IMR-90 (cell line): ENCODE results near the gene FSTL5. TPM values are rescaled to one million over a fixed set of nuclear protein-coding genes. Genes with fewer than 3 reads are reported as not detected.

Source experiments
- ATAC-seq: fragments of 200-7000 bp; cut with Tn5 transposase; 2 replicates; pipeline ENCODE4 v1.9.1; 2020; ENCODE audit warnings: low read depth, mild to moderate bottlenecking, moderate library complexity
- BruUV-seq: library from RNA; stranded (reverse); fragments of 400-500 nt; replicated peaks from 2 replicates; lab custom pipeline; 2021; lab: Mats Ljungman, UMichigan
- CTCF ChIA-PET: fragments of 300-600 bp; formaldehyde crosslinking; extraction: SDS; loops from one replicate; lab custom pipeline; 2021; ENCODE audit warnings: antibody characterized with exemption; lab: Yijun Ruan, JAX
- POLR2A ChIA-PET: fragments of 300-600 bp; sonication (Branson Sonifier 250); formaldehyde crosslinking; loops from one replicate; lab custom pipeline; 2022; ENCODE audit warnings: antibody characterized with exemption; ENCODE audit not compliant: unreplicated experiment; lab: Charles Lee
- DNase-seq: peaks from one replicate; pipeline ENCODE4 v3.0.0; 2013
- H2AFZ ChIP-seq: replicated peaks from 2 replicates; pipeline ENCODE3; 2013; ENCODE audit warnings: low read length, mild to moderate bottlenecking; ENCODE audit not compliant: poor library complexity
- H2AK5ac ChIP-seq: 2 replicates; pipeline ENCODE4 v1.6.1; 2013; ENCODE audit warnings: low read depth, low read length, inconsistent platforms
- H2AK9ac ChIP-seq: replicated peaks from 2 replicates; pipeline ENCODE3; 2013; ENCODE audit warnings: mild to moderate bottlenecking, low read depth, low read length, moderate library complexity; ENCODE audit not compliant: poor library complexity
- H2BK120ac ChIP-seq: 2 replicates; pipeline ENCODE4 v1.6.1; 2013; ENCODE audit warnings: low read depth, low read length, inconsistent platforms
- H2BK15ac ChIP-seq: 3 replicates; pipeline ENCODE4 v1.6.1; 2013; ENCODE audit warnings: low read depth, low read length, inconsistent platforms
- H2BK20ac ChIP-seq: 2 replicates; pipeline ENCODE4 v1.6.1; 2013; ENCODE audit warnings: low read depth, mild to moderate bottlenecking, inconsistent platforms, low read length, moderate library complexity
- H2BK5ac ChIP-seq: 2 replicates; pipeline ENCODE4 v1.6.1; 2013; ENCODE audit warnings: mild to moderate bottlenecking, low read depth, low read length, inconsistent platforms; ENCODE audit not compliant: poor library complexity, severe bottlenecking
- H3K14ac ChIP-seq: replicated peaks from 2 replicates; pipeline ENCODE4 v1.6.1; 2013; ENCODE audit warnings: low read depth, low read length, inconsistent platforms
- H3K18ac ChIP-seq: 2 replicates; pipeline ENCODE4 v1.6.1; 2013; ENCODE audit warnings: low read depth, low read length, control low read depth
- H3K23ac ChIP-seq: 2 replicates; pipeline ENCODE4 v1.6.1; 2013; ENCODE audit warnings: low read depth, low read length, inconsistent platforms
- H3K27ac ChIP-seq: 2 replicates; pipeline ENCODE4 v1.5.1; 2013; ENCODE audit warnings: mild to moderate bottlenecking, control low read depth, low read length; ENCODE audit not compliant: insufficient read depth
- H3K27me3 ChIP-seq: 2 replicates; pipeline ENCODE4 v1.6.1; 2013; ENCODE audit warnings: low read length; ENCODE audit not compliant: control insufficient read depth, insufficient read depth
- H3K36me3 ChIP-seq: 2 replicates; pipeline ENCODE4 v1.6.1; 2013; ENCODE audit warnings: low read length, mixed read lengths; ENCODE audit not compliant: control insufficient read depth, insufficient read depth
- H3K4ac ChIP-seq: 2 replicates; pipeline ENCODE4 v1.6.1; 2013; ENCODE audit warnings: low read depth, low read length, inconsistent platforms
- H3K4me1 ChIP-seq: 2 replicates; pipeline ENCODE4 v1.6.1; 2013; ENCODE audit warnings: low read length, mixed read lengths; ENCODE audit not compliant: control insufficient read depth, insufficient read depth
- H3K4me2 ChIP-seq: 2 replicates; pipeline ENCODE4 v1.6.1; 2013; ENCODE audit warnings: low read depth, mild to moderate bottlenecking, control low read depth, low read length, moderate library complexity
- H3K4me3 ChIP-seq: 2 replicates; pipeline ENCODE4 v1.5.1; 2013; ENCODE audit warnings: low read depth, mild to moderate bottlenecking, control low read depth, low read length, moderate library complexity; ENCODE audit not compliant: insufficient read depth
- H3K56ac ChIP-seq: 2 replicates; pipeline ENCODE4 v1.6.1; 2013; ENCODE audit warnings: low read length, inconsistent platforms; ENCODE audit not compliant: insufficient read depth; ENCODE audit errors: extremely low read depth
- H3K79me1 ChIP-seq, 2 experiments: 2 replicates each; pipeline ENCODE4 v1.6.1; 2013; ENCODE audit warnings: low read length in 2 of 2, inconsistent platforms in 1 of 2, low read depth in 1 of 2
- H3K9ac ChIP-seq: 2 replicates; pipeline ENCODE4 v1.6.1; 2013; ENCODE audit warnings: low read depth, low read length, control low read depth
- H3K9me1 ChIP-seq: 2 replicates; pipeline ENCODE4 v1.6.1; 2013; ENCODE audit warnings: low read length, inconsistent platforms; ENCODE audit not compliant: insufficient read depth
- H3K9me3 ChIP-seq: 2 replicates; pipeline ENCODE4 v1.6.1; 2013; ENCODE audit warnings: low read length; ENCODE audit not compliant: control insufficient read depth, insufficient read depth
- H4K20me1 ChIP-seq: 2 replicates; pipeline ENCODE4 v1.6.1; 2013; ENCODE audit warnings: low read length, inconsistent platforms; ENCODE audit not compliant: insufficient read depth
- H4K5ac ChIP-seq: 2 replicates; pipeline ENCODE4 v1.6.1; 2013; ENCODE audit warnings: mild to moderate bottlenecking, low read depth, low read length, control low read depth
- H4K8ac ChIP-seq, 2 experiments: 2 replicates each; pipeline ENCODE4 v1.6.1; 2013; ENCODE audit warnings: low read depth in 2 of 2, low read length in 2 of 2, control low read depth in 1 of 2, inconsistent platforms in 1 of 2
- H4K91ac ChIP-seq: 2 replicates; pipeline ENCODE4 v1.6.1; 2013; ENCODE audit warnings: low read depth, low read length, inconsistent platforms; ENCODE audit not compliant: insufficient read depth
- BHLHE40 ChIP-seq: fragments of 150-350 bp; IDR thresholded peaks from 2 replicates; pipeline ENCODE4 v1.6.1; 2016; ENCODE audit warnings: mild to moderate bottlenecking, low read depth, low read length
- MAFK ChIP-seq: IDR thresholded peaks from 2 replicates; pipeline ENCODE4 v1.6.1; 2012; ENCODE audit warnings: low read depth, low read length, improper control_type of control experiment
- POLR2A ChIP-seq: IDR thresholded peaks from 2 replicates; pipeline ENCODE4 v1.6.1; 2012; ENCODE audit warnings: mild to moderate bottlenecking, low read depth, low read length
- RCOR1 ChIP-seq: IDR thresholded peaks from 2 replicates; pipeline ENCODE4 v1.6.1; 2012; ENCODE audit warnings: mild to moderate bottlenecking, low read length, improper control_type of control experiment; ENCODE audit not compliant: insufficient replicate concordance
- RFX5 ChIP-seq: IDR thresholded peaks from 2 replicates; pipeline ENCODE4 v1.8.0; 2012; ENCODE audit warnings: low read depth, mild to moderate bottlenecking, low read length, moderate library complexity
- WGBS, 2 experiments: methylation state at CpG; one replicate each; pipeline versions ENCODE4 v1.1.5 to v1.1.7; 2013; ENCODE audit warnings: missing lambda C conversion rate in 2 of 2; ENCODE audit not compliant: insufficient read length in 1 of 2; ENCODE audit errors: extremely low coverage in 2 of 2; 5-methylcytosine and 5-hydroxymethylcytosine counted together
- dilution Hi-C: fragments of 300-500 bp; cut with HindIII; formaldehyde crosslinking; loops from one replicate; pipeline ENCODE4 v1.14.3; 2018; ENCODE audit warnings: low sequenced_read_pairs; ENCODE audit not compliant: unreplicated experiment
- in situ Hi-C: fragments of 300-500 bp; cut with MboI; formaldehyde crosslinking; loops from 3 replicates; pipeline ENCODE4 v1.14.3; 2019; ENCODE audit warnings: low sequenced_read_pairs, inconsistent platforms, mixed read lengths
- intact Hi-C: fragments of 100-400 bp; cut with micrococcal nuclease; formaldehyde crosslinking; loops from 2 replicates; pipeline ENCODE4 v1.10.0; 2022
- polyA plus RNA-seq, 3 experiments: library from polyadenylated mRNA; depleted of rRNA; stranded (reverse); fragments of >200 nt; gene quantifications; 2 replicates each; pipeline ENCODE4 v1.2.3, GENCODE V29; 2012; ENCODE audit warnings: low replicate concordance in 1 of 3
- total RNA-seq: library from RNA; depleted of rRNA; stranded (reverse); fragments of >200 nt; gene quantifications from 2 replicates; pipeline ENCODE4 v1.2.3, GENCODE V29; 2012
- TF ChIP-seq, protein P1 (sequence below): conservative IDR thresholded peaks from 2 replicates; pipeline ENCODE4 v1.5.1; 2012; ENCODE audit warnings: mild to moderate bottlenecking, low read depth, low read length, improper control_type of control experiment

FSTL5 gene
- total and polyA plus RNA-seq, 2 of the 4 experiments (the other 2 are of a cell fraction) = under 0.01 TPM; not detected in 1

DNA sequence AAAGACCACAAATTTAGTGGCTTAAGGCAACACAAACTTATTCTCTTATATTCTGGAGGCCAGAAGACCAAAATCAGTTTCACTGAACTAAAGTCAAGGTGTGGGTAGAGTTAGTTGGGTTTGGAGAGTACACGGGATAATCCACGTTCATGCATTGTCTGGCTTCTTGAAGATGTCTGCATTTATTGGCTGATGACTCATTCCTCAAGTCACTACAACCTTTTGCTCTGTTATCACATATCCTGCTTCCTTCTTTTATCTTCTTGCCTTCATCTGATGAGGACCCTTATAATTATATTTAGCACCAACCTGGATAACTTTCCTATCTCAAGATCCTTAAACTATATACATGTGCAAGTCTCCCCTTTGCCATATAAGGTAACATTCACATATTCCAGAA lies 590.0 kb downstream of the FSTL5 start:
- Histone ChIP-seq H2BK120ac (no peak overlapping the region), H4K5ac (no peak overlapping the region), H3K9me3 (no peaks in the 10 kb centered on the region), H3K4me1 (no peaks in the 10 kb centered on the region), H2BK20ac (no peak overlapping the region), H4K8ac (no peak overlapping the region), H4K20me1 (no peaks in the 10 kb centered on the region), H3K14ac (no peak overlapping the region), H3K56ac (no peak overlapping the region), H2BK15ac (no peak overlapping the region), H3K23ac (no peak overlapping the region), H3K27me3 (no peaks in the 10 kb centered on the region), H2BK5ac (no peak overlapping the region), H3K36me3 (no peaks in the 10 kb centered on the region), H3K18ac (no peak overlapping the region), H2AK5ac (no peak overlapping the region), H2AK9ac (no peak overlapping the region), H3K4me2 (no peak overlapping the region), H3K79me1 (no peaks in the 10 kb centered on the region), H4K91ac (no peak overlapping the region), H3K4me3 (no peak overlapping the region), H3K27ac (no peak overlapping the region), H2AFZ (no peak overlapping the region), H3K9ac (no peak overlapping the region), H3K4ac (no peak overlapping the region), H3K9me1 (no peaks in the 10 kb centered on the region)
- intact Hi-C loops (no loop called here), dilution Hi-C loops (no loop called here), in situ Hi-C loops (no loop called here)
- DNase-seq (no peak), ATAC-seq (no peak)
- TF ChIP-seq POLR2A = no peak
- TF ChIP-seq, protein P1, sequence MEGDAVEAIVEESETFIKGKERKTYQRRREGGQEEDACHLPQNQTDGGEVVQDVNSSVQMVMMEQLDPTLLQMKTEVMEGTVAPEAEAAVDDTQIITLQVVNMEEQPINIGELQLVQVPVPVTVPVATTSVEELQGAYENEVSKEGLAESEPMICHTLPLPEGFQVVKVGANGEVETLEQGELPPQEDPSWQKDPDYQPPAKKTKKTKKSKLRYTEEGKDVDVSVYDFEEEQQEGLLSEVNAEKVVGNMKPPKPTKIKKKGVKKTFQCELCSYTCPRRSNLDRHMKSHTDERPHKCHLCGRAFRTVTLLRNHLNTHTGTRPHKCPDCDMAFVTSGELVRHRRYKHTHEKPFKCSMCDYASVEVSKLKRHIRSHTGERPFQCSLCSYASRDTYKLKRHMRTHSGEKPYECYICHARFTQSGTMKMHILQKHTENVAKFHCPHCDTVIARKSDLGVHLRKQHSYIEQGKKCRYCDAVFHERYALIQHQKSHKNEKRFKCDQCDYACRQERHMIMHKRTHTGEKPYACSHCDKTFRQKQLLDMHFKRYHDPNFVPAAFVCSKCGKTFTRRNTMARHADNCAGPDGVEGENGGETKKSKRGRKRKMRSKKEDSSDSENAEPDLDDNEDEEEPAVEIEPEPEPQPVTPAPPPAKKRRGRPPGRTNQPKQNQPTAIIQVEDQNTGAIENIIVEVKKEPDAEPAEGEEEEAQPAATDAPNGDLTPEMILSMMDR = no peak
- TF ChIP-seq BHLHE40 = no peak
- TF ChIP-seq MAFK = no peak
- no peak for TF ChIP-seq RCOR1
- no peak for TF ChIP-seq RFX5
- ChIA-PET CTCF (no interaction called here), POLR2A (no interaction called here)
- WGBS, 2 experiments = no CpG with 5 or more reads among the region's 2 CpGs
- no TSS peak for BruUV-seq
